BLaER1 (cell line): Measurements from ENCODE around the gene CDH4.

ENCODE experiments used
- H3K27ac ChIP-seq: shearing (Covaris generic); formaldehyde crosslinking; 2 replicates; pipeline ENCODE4 v1.8.1; 2022
- H3K27me3 ChIP-seq: shearing (Covaris generic); formaldehyde crosslinking; 2 replicates; pipeline ENCODE4 v1.8.1; 2022
- H3K36me3 ChIP-seq: shearing (Covaris generic); formaldehyde crosslinking; 2 replicates; pipeline ENCODE4 v1.8.1; 2022
- H3K4me1 ChIP-seq: shearing (Covaris generic); formaldehyde crosslinking; 2 replicates; pipeline ENCODE4 v1.8.1; 2022
- H3K4me2 ChIP-seq: shearing (Covaris generic); formaldehyde crosslinking; 2 replicates; pipeline ENCODE4 v1.8.1; 2022
- H3K4me3 ChIP-seq: shearing (Covaris generic); formaldehyde crosslinking; 2 replicates; pipeline ENCODE4 v1.8.1; 2022
- H3K9ac ChIP-seq: shearing (Covaris generic); formaldehyde crosslinking; 2 replicates; pipeline ENCODE4 v1.8.1; 2022
- H3K9me3 ChIP-seq: shearing (Covaris generic); formaldehyde crosslinking; 2 replicates; pipeline ENCODE4 v1.8.1; 2022
- H4K20me1 ChIP-seq: shearing (Covaris generic); formaldehyde crosslinking; 2 replicates; pipeline ENCODE4 v1.8.1; 2022
- Cebpa-rat ChIP-seq: shearing (Covaris generic); IDR thresholded peaks from 2 replicates; pipeline ENCODE4 v1.8.1; 2022

CDH4 gene

DNA sequence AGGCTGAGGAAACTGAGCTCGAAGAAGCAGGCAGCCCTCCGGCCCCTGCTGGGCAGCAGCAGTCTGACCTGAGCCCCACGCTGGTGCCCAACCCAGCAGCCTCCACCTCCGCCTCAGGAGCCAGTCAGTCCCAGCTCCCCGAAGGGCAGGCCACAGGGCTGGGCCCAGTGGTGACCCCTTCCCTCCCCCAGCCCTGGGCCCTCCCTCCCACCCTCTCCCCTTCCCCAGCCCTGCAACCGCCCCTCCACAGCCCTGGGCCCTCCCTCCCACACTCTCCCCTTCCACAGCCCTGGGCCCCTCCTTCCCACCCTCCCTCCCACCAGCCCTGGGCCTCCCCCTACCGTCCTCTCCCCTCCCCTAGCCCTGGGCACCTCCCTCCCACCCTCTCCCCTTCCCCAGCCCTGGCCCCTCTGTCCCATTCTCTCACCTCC lies 698.6 kb downstream of the CDH4 start:
- Histone ChIP-seq H3K4me1 (no peaks in the 10 kb centered on the region), H3K27ac (no peak overlapping the region), H3K36me3 (no peaks in the 10 kb centered on the region), H3K9ac (no peak overlapping the region), H3K4me3 (no peak overlapping the region), H3K27me3 (no peaks in the 10 kb centered on the region), H4K20me1 (no peaks in the 10 kb centered on the region; the same call in 1 of the 2 replicates), H3K9me3 (no peaks in the 10 kb centered on the region), H3K4me2 (no peak overlapping the region)
- TF ChIP-seq Cebpa-rat, result no peak

DNA sequence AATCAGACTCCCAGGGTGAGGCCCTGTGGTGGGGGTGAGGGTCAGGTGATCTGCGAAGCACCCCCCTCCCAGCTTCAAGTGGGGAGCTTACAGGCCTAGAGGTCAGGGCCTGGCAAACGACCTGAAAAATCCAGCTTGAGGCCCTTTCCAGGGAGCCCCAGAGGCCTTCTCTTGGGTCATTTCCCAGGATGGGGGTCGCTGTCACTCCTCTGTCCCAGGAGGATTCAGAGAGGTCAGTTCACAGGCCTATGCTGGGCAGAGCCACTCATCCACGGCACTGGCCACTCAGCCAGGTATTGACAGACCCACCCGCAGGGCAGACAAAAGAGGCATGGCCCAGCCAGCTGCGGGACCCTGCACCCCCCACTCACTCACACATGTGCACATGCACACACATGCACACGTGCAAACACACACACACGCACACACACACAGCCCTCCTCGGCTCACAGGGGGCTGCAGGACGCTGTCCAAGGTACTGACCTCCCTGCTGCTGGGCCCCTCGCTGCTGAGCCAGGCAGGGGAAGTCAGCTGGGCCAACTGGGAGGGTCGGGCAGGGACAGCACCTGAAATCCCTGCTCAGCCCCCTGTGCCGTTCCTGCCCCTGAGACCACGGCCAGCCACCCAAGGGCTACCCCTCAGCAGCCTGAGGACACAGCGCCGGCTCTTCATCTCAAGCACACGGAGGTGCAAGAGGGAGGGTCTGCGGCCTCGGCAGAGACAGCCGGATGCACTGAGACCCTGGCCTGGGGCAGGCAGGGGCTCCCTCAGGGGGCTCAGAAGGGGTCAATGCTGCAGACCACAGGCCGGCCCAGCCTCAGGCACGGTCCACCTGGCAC lies 699.9 kb downstream of the CDH4 start:
- no peaks in the 10 kb centered on the region for H3K36me3 ChIP-seq
- TF ChIP-seq Cebpa-rat, result no peak
- H3K4me2 ChIP-seq, result no peak overlapping the region
- no peak overlapping the region for H3K27ac ChIP-seq
- H4K20me1 ChIP-seq, result no peaks in the 10 kb centered on the region; the same call in 1 of the 2 replicates
- H3K4me3 ChIP-seq, result no peak overlapping the region
- H3K9ac ChIP-seq, result no peak overlapping the region
- no peaks in the 10 kb centered on the region for H3K27me3 ChIP-seq
- H3K9me3 ChIP-seq, result no peaks in the 10 kb centered on the region
- no peaks in the 10 kb centered on the region for H3K4me1 ChIP-seq

DNA sequence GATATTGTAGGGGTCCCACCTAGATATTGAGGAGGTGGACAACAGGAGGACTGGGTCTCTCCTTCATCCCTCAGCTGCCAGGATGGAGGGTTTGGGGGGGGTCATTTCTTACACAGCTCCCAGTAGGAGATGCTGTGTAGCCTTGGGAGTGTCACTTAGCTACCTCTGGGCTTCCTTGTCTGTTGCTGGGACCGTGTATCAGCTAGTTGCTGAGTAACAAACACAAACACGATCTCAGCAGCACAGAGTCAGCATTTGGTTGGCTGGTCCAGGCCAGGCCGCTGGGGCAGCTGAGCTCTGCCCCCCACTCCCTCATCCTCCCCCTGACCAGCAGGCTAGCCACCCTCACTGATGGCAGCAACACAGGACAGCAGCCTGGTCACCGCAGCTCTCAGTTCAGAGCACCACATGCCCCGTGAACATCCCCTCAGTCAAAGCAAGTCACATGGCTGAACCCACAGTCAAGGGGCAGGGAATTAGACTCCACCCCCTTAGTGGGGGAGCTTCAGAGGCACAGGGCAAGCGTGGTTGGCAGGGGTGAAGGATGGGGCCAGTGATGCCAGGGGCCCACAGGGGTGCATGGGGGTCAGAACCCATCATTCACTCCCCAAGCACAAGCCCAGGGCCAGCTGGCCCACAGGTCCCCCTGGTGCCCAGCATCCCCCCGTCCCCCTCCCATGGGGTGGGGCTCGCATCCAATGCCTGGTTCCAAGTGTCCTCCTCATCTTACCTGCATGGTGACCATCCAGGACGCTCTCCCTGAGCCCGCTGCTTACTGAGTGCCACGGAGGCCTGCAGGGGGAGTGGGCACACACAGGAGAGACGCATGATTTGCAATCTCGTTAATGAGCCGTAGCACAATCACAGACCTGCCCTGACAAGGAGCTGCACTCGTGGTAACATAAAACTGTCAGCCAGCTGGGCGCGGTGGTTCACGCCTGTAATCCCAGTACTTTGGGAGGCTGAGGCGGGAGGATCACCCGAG lies 701.3 kb downstream of the CDH4 start:
- no peak overlapping the region for H3K4me2 ChIP-seq
- H3K27ac ChIP-seq, result no peak overlapping the region

DNA sequence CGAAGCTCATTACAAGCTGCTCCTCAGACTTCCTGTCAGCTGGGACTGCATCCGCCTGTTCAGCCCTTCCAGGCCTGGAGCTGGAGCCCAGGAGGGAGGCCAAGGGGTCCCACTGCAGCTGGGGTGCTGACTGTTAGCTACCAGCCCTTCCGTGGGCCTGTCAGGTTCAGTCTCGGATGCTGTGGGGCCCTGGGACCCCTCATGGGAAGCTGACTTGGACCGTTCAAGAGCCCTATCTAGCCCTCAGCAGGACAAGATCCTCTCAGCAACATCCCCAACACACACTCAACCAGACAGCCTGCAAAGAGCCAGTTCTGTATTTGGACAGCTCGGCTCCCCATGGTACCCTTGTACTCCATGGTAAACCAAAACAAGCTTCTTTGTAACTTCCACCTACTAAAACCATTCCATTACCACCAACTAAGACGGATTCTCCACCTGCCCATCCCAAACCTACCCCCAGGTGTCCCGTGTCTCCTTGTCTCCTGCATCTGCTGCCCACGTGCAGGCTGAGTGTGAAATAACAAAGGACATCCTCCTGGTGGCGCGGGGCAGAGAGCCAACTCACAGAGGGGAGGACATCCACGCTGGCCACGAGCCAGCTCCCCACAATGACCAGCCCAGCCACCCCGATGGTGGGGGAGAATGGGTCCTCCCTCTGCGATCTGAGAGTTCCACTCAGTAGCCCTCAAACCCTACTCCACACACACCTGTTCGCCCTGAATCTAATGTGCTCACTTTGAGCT lies 702.4 kb downstream of the CDH4 start:
- Histone ChIP-seq H3K4me3 (no peak overlapping the region), H3K9me3 (no peaks in the 10 kb centered on the region), H3K4me2 (no peak overlapping the region), H3K4me1 (no peaks in the 10 kb centered on the region), H3K27me3 (no peaks in the 10 kb centered on the region), H3K27ac (no peak overlapping the region), H3K9ac (no peak overlapping the region), H4K20me1 (no peaks in the 10 kb centered on the region; the same call in 1 of the 2 replicates), H3K36me3 (no peaks in the 10 kb centered on the region)
- TF ChIP-seq Cebpa-rat, result no peak

More for the DNA sequence above, 701.3 kb downstream of the CDH4 start:
- no peak for TF ChIP-seq Cebpa-rat
- H3K36me3 ChIP-seq, result no peaks in the 10 kb centered on the region
- H3K4me3 ChIP-seq, result no peak overlapping the region
- H3K27me3 ChIP-seq, result no peaks in the 10 kb centered on the region
- no peaks in the 10 kb centered on the region for H3K4me1 ChIP-seq
- no peak overlapping the region for H3K9ac ChIP-seq
- H3K9me3 ChIP-seq, result no peaks in the 10 kb centered on the region
- no peaks in the 10 kb centered on the region; the same call in 1 of the 2 replicates for H4K20me1 ChIP-seq

DNA sequence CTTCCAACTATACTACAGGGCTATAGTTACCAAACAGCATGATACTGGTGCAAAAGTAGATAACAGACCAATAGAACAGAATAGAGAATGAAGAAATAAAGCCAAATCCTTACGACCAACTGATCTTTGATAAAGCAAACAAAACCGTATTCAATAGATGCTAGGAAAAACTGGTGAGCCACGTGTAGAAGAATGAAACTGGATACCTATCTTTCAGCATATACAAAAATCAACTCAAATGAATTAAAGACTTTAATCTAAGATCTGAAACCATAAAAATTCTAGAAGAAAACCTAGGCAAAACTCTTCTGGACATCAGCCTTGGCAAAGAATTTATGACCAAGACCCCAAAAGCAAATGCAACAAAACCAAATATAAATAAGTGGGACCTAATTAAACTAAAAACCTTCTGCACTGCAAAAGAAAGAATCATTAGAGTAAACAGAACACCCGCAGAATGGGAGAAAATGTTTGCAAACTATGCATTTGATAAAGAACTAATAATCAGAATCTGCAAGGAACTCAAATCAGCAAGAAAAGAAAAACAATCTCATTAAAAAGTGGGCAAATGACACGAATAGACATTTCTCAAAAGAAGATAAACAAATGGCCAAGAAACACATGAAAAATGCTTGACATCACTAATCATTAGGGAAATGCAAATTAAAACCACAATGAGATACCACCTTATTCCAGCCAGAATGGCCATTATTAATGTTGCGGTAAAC lies 703.8 kb downstream of the CDH4 start:
- H4K20me1 ChIP-seq, result no peaks in the 10 kb centered on the region; the same call in 1 of the 2 replicates
- no peaks in the 10 kb centered on the region for H3K36me3 ChIP-seq
- no peak overlapping the region for H3K9ac ChIP-seq
- H3K4me3 ChIP-seq, result no peak overlapping the region
- no peak for TF ChIP-seq Cebpa-rat
- no peak overlapping the region for H3K27ac ChIP-seq
- no peaks in the 10 kb centered on the region for H3K4me1 ChIP-seq
- no peaks in the 10 kb centered on the region for H3K27me3 ChIP-seq
- no peaks in the 10 kb centered on the region for H3K9me3 ChIP-seq
- H3K4me2 ChIP-seq, result no peak overlapping the region

DNA sequence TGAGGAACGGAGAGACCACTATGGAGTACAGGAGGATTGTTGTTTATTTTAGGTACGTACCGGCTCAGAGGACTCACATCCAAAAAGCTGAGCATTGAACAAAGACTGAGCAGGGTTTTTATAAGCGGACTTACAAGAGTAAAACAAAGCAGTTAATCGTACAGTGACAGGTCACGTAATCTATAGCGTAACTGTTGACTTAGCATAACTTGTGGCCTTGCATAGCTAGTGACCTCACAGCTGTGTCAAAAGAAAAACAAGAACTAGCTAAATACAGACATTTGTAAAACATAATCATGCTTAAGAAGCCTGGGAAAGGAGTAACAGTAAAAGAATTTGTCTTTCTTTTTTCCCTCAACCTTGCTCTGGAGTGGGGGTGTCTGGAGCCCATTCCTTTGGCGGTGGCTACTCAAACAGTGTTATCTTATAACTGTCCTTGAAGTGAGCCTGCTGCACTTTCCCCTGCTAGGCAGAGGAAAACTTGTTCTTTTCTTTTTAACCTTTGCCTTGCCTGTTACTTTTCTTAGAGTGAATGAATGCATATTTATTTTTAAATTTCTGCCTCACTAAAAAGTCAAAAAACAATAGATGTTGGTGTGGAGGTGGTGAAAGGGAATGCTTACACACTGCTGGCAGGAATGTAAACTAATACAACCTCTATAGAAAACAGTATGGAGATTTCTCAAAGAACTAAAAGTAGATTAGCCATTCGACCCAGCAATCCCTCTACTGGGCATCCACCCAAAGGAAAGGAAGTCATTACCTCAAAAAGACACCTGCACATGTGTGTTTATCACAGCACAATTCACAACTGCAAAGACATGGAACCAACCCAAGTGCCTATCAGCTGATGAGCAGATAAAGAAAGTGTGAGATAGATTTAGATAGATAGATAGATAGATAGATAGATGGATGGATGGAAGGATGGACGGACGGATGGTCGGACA lies 704.6 kb downstream of the CDH4 start:
- no peaks in the 10 kb centered on the region for H3K27me3 ChIP-seq
- TF ChIP-seq Cebpa-rat, result no peak
- H3K36me3 ChIP-seq, result no peaks in the 10 kb centered on the region
- H3K4me3 ChIP-seq, result no peak overlapping the region
- H4K20me1 ChIP-seq, result no peaks in the 10 kb centered on the region; the same call in 1 of the 2 replicates
- no peaks in the 10 kb centered on the region for H3K9me3 ChIP-seq
- no peak overlapping the region for H3K27ac ChIP-seq
- H3K4me2 ChIP-seq, result no peak overlapping the region
- H3K9ac ChIP-seq, result no peak overlapping the region
- H3K4me1 ChIP-seq, result no peaks in the 10 kb centered on the region

DNA sequence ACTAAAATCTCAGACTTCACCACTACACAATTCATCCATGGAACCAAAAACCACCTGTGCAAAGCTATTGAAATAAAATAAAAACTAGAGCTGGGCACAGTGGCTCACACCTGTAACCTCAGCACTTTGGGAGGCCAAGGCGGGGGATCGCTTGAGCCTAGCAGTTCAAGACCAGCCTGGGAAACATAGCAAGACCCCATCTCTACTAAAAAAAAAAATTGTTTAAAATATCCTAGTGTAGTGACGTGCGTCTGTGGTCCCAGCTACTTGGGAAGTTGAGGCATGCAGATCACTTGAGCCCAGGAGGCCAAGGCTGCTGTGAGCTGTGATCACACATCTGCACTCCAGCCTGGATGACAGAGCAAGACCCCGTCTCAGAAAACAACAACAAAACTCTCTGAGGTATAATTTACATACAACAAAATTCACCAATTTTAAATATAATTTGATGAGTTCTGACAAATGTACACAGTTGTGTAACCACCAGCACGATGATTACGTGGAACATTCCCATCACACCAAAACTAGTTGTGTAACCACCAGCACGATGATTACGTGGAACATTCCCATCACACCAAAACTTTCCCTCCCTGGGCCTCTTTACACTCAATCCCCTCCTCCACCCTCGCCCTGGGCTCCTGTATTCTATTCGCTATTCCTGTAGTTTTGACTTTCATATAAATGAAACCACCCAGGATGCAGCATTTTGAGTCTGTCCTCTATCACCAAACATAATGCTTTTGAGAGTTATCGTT lies 706.1 kb downstream of the CDH4 start:
- Histone ChIP-seq H3K4me2 (no peak overlapping the region), H3K27me3 (no peaks in the 10 kb centered on the region)
- TF ChIP-seq Cebpa-rat, result no peak

More for the DNA sequence above, 706.1 kb downstream of the CDH4 start:
- no peaks in the 10 kb centered on the region for H3K9me3 ChIP-seq
- H3K4me1 ChIP-seq, result no peaks in the 10 kb centered on the region
- H3K36me3 ChIP-seq, result no peaks in the 10 kb centered on the region
- no peak overlapping the region for H3K27ac ChIP-seq
- no peaks in the 10 kb centered on the region; the same call in 1 of the 2 replicates for H4K20me1 ChIP-seq
- no peak overlapping the region for H3K9ac ChIP-seq
- no peak overlapping the region for H3K4me3 ChIP-seq
